NCI-H2171 (cell line): ENCODE data around the gene RAB7B.
A peak's percentile ranks its signal among the peaks of the same experiment; 100 is the strongest.

Experiments used
- DNase-seq: peaks from one replicate; lab custom pipeline; 2025; lab: John Stamatoyannopoulos, UW

The RAB7B gene

GRCh38 chr1:205948886-205949285 is 54.3 kb downstream of the RAB7B start:
- DNase-seq, result no peak

- DNase-seq, result no peak
Measured at GRCh38 chr1:205948039-205948438, 55.2 kb downstream of the RAB7B start.

GRCh38 chr1:205947024-205947423 is 56.2 kb downstream of the RAB7B start:
- no peak for DNase-seq

GRCh38 chr1:205945069-205945468 is 58.1 kb downstream of the RAB7B start:
- DNase-seq, result no peak

GRCh38 chr1:205944525-205944924 is 58.7 kb downstream of the RAB7B start:
- no peak for DNase-seq

GRCh38 chr1:205943245-205943644 is 60.0 kb downstream of the RAB7B start, which contains the start of gene SLC26A9:
Gene SLC26A9, minus strand, starts transcription at chr1:205943456. Its CDS starts 7,636 bp downstream, at chr1:205935820.
- no peak for DNase-seq

- no peak for DNase-seq
Measured at GRCh38 chr1:205942631-205943159, 60.5 kb downstream of the RAB7B start.

GRCh38 chr1:205940710-205941109 is 62.5 kb downstream of the RAB7B start:
- DNase-seq, result no peak

- DNase-seq, result peak; percentile 90
Measured at GRCh38 chr1:205939690-205940330, 63.4 kb downstream of the RAB7B start.

- DNase-seq, result no peak
Measured at GRCh38 chr1:205938682-205939081, 64.5 kb downstream of the RAB7B start.

GRCh38 chr1:205936846-205937586 is 66.2 kb downstream of the RAB7B start:
- no peak for DNase-seq

- DNase-seq, result no peak
Measured at GRCh38 chr1:205936311-205936710, 66.9 kb downstream of the RAB7B start.

GRCh38 chr1:205935869-205936268 is 67.3 kb downstream of the RAB7B start:
- no peak for DNase-seq

GRCh38 chr1:205934788-205935187 is 68.4 kb downstream of the RAB7B start:
- DNase-seq, result no peak

GRCh38 chr1:205933671-205934618 is 69.2 kb downstream of the RAB7B start:
- no peak for DNase-seq

GRCh38 chr1:205932776-205933175 is 70.4 kb downstream of the RAB7B start:
- no peak for DNase-seq

- no peak for DNase-seq
Measured at GRCh38 chr1:205930799-205931281, 72.4 kb downstream of the RAB7B start.

GRCh38 chr1:205930195-205930577 is 73.0 kb downstream of the RAB7B start:
- DNase-seq, result no peak

GRCh38 chr1:205929496-205930194 is 73.5 kb downstream of the RAB7B start:
- DNase-seq, result no peak

- DNase-seq, result no peak
Measured at GRCh38 chr1:205928317-205928716, 74.9 kb downstream of the RAB7B start.

GRCh38 chr1:205927676-205928075 is 75.5 kb downstream of the RAB7B start:
- DNase-seq, result no peak
